ENCODE measurements around the gene TNFRSF1A.
A peak's percentile ranks its signal among the peaks of the same experiment; 100 is the strongest.

TNFRSF1A gene

GRCh38 chr12:6336889-6337853 lies 4.7 kb downstream of the TNFRSF1A start:
- no peak for DNase-seq

- DNase-seq = peak; percentile 94
Measured at GRCh38 chr12:6336079-6336888, 5.6 kb downstream of the TNFRSF1A start.

- no peak for DNase-seq
Measured at GRCh38 chr12:6335451-6336078, 6.3 kb downstream of the TNFRSF1A start.

GRCh38 chr12:6334940-6335450 lies 6.9 kb downstream of the TNFRSF1A start:
- no peak for DNase-seq

GRCh38 chr12:6334359-6334758 lies 7.5 kb downstream of the TNFRSF1A start:
- no peak for DNase-seq

- no peak for DNase-seq
Measured at GRCh38 chr12:6333566-6333965, 8.3 kb downstream of the TNFRSF1A start.

GRCh38 chr12:6333029-6333428 lies 8.8 kb downstream of the TNFRSF1A start:
- DNase-seq = no peak

- peak; percentile 30 for DNase-seq
Measured at GRCh38 chr12:6332459-6332858, 9.4 kb downstream of the TNFRSF1A start.

GRCh38 chr12:6330999-6331714 lies 10.7 kb downstream of the TNFRSF1A start:
- DNase-seq = no peak

- DNase-seq = no peak
Measured at GRCh38 chr12:6330192-6330591, 11.7 kb downstream of the TNFRSF1A start.

- no peak for DNase-seq
Measured at GRCh38 chr12:6329703-6330064, 12.2 kb downstream of the TNFRSF1A start.

- no peak for DNase-seq
Measured at GRCh38 chr12:6328945-6329702, 12.8 kb downstream of the TNFRSF1A start.

GRCh38 chr12:6328045-6328779 lies 13.7 kb downstream of the TNFRSF1A start:
- no peak for DNase-seq

GRCh38 chr12:6327229-6328041 lies 14.4 kb downstream of the TNFRSF1A start:
- no peak for DNase-seq

- peak; percentile 62 for DNase-seq
Measured at GRCh38 chr12:6326316-6327228, 15.3 kb downstream of the TNFRSF1A start.

GRCh38 chr12:6324936-6325750 lies 16.7 kb downstream of the TNFRSF1A start:
- no peak for DNase-seq

- DNase-seq = no peak
Measured at GRCh38 chr12:6323995-6324711, 17.7 kb downstream of the TNFRSF1A start.
